GM19452 (cell line): ENCODE measurements around the gene ATP7A.
A peak's percentile ranks its signal among the peaks of the same experiment; 100 is the strongest.
"Not testable (repeated sequence)": the region's sequence is repeated elsewhere in the genome, so short reads cannot be mapped to it uniquely, and the experiment has no call there.

ENCODE experiments used
- ATAC-seq: cut with Tn5 transposase; IDR thresholded peaks from one replicate; pipeline ENCODE4 v1.9.1; 2021; ENCODE audit not compliant: unreplicated experiment

The ATP7A gene

DNA sequence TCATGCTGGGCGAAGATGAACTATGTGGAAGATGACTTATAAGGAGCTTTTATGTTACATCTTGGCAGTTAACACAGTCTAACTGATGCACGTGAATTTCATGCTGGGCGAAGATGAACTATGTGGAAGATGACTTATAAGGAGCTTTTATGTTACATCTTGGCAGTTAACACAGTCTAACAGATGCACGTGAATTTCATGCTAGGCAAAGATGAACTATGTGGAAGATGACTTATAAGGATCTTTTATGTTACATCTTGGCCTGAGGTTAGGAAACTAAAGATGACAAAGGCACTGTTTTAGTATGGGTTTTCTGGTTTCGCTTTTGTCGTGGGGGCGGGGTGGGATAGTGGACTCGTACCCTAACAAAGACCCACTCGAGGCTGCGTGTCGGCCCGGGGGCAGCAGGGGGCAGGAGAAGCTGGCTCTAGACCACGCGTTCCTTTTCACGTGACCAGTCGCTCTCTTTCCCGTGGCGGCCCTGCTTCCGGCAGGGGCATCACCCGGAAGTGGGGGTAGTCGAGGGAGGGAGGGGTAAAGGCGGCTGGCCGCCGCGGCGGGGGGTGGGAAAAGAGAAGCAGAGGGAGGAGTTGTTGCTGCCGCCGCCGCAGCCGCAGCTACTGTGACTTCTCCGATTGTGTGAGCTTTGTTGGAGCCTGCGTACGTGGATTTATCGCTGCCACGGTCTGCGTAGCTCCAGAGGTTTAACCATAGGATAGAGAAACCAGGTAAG, at the start of gene ATP7A:
TSS of gene ATP7A (plus strand) at position 586 of the 733 bp plus-strand sequence. CDS start 60,949 bp downstream, outside the sequence.
- peak; percentile 98 for ATAC-seq

DNA sequence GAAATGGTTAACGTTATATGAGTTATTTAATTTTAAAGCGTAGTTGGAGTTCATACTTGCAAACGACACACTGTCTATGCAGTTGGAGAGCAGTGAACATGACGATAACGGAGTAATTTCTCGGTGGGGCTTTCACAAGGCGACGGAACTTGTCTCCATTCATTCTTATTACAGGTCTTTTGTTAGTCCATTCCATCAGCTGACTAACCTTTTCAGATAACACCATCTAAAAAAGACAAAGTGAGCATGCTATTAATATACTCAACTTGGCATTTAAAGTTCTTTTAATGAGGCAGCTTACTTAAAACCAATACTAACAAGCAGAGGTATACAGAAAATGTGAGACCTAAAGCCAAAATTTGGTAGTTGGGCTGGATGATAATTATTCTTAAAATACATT, 35.1 kb upstream of the ATP7A start:
- no peak for ATAC-seq

DNA sequence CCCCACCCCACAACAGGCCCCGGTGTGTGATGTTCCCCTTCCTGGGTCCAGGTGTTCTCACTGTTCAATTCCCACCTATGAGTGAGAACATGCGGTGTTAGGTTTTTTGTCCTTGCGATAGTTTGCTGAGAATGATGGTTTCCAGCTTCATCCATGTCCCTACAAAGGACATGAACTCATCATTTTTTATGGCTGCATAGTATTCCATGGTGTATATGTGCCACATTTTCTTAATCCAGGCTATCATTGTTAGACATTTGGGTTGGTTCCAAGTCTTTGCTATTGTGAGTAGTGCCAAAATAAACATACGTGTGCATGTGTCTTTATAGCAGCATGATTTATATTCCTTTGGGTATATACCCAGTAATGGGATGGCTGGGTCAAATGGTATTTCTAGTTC, 29.1 kb upstream of the ATP7A start:
- not testable (repeated sequence) for ATAC-seq

DNA sequence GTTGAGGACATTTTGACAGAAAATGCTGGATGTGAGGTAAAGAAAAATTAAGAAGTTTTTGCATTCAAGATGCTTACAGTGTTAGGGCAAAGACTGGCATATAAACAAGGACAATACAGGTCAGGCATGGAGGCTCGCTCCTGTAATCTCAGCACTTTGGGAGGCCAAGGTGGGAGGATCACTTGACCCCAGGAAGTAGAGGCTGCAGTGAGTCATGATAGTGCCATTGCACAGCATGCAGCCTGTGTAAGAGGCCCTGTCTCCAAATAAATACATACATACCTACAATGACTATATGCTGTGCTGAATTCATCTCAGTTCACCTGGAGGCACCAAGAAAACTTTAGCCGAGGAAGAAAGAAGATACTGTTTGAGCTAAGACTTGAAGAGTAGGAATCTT, 17.6 kb upstream of the ATP7A start:
- no peak for ATAC-seq

DNA sequence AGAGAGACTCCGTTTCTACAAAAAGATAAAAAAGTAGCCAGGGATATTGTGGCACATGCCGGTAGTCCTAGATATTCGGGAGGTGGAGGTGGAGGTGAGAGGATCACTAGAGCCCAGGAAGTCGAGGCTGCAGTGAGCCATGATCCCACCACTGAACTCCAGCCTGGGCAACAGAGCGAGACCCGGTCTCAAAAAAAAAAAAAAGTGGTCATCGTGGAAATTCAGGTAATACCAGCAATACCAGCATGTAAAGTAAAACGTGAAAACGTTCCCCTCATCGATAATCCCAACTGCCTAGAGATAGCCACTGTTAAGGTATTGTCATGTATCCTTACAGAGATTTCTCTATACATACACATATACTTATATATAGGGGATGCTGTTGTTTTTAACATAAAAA, 16.8 kb upstream of the ATP7A start:
- no peak for ATAC-seq

DNA sequence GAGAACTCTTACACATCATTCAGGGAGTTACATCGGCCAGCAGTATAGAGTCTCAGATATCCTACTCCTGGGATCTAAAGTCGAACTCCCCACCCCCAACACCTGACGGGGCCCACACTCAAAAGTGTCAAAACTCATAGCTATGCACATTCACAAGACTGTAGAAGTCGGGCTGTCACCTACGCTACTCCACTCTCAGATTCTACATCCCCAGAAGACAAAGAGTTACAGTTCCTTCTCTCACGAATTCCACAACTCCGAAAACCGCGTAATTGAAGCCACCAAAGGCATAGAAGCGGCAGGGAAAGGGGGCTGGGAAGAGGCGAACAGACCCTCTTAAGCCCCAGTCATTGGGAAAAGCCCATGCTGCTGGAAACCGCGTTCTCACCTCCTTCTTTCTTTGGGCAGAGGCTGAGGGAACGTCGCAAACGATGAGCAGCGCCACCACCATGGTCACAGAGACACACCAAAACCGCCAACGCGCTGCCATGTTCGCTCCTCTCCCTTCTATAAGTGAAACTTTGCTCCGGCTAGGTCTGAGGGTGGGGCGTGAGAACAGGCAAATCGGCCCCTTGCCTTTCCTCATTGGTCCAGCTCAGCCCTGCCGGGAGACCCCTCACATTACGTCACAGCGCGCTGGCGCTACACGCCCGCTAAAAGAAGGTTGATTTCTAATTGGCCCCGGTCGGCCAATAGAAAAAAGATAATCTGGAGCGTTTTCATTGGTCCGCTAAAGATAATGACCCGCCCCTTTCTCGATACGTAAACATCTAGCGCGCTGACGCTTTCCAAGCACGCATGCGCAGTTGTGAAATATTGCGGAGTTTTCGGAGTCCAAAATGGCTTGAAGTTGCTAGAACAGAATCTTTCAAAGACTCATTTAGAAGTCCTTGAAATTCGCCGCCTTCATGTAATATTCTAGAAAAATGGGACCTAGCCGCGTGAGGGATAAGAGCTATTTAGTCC, 15.3 kb upstream of the ATP7A start, which contains the start of gene MAGT1:
TSS of gene MAGT1 (minus strand) at position 515 of the 966 bp plus-strand sequence. CDS start at position 490, 25 bp downstream.
- ATAC-seq, result peak; percentile 91

DNA sequence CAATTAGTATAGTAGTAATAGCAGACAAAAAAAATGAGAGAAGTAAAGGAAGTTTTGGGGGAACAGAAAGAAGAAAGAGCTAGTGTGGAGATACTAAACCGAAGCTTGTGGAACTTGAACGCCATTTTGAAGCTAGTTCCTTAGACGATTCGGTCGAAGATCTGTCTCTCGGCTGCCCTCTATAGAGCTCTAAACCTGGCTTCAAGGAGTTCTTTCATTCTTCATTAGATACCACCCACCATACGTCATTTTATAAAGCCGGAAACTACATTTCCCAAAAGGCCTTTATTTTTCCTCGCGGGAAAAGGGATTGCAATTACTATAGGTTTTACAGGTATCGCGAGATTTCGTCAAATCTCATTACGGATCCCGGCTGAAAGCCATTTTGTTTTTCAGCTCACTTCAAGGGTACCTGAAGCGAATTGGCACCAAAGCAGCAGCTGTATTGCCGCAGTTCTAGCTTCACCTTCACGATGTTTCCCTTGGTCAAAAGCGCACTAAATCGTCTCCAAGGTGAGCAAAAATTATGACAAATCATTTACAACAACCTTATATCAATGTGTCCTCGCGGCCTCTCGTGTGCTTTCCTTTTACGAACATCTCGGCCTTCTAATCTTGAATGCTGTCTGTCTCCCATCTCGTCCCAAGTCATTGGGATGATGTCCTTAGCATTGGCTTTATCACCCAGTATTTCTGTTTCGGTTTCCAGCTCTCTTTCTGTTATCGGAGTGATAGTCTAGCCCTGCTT, 11.2 kb upstream of the ATP7A start, which contains the start of gene COX7B:
TSS of gene COX7B (plus strand) at position 388 of the 748 bp plus-strand sequence. CDS start at position 474, 86 bp downstream.
- ATAC-seq, result peak; percentile 63

DNA sequence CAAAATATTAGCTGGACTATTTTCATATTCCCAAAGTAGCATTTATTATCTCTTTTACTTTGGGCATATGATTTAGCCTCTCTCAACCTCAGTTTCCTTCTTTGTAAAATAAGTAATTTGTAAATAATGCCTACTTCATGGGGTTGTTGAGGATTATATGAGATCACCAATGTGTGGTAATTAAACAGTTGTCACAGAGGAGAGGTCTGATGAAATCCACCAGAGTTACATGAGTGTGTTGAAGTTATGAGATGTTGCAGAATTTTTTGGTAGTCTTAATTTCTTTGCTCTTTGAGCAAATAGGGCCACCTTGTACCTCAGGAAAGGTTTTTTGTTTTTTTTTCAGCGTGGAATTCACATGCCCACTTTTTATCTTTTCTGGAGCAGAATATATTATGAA, 9.8 kb upstream of the ATP7A start:
- no peak for ATAC-seq

DNA sequence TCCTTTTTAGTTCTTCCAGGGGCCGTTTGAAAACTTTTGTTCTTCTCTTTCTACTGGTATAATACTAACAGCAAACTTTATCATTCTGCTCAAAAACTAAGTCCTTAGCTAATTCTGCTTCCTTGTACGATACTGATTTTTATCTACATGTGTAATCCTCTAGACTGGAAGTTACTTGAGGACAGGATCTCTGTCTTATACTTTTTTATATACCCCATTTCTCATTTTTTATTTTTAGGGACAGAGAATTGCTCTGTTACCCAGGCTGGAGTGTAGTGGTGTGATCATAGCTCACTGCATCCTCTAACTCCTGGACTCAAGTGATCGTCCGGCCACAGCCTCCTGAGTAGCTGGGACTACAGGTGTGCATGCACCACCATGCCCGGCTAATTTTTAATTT, 9.0 kb upstream of the ATP7A start:
- ATAC-seq, result no peak

DNA sequence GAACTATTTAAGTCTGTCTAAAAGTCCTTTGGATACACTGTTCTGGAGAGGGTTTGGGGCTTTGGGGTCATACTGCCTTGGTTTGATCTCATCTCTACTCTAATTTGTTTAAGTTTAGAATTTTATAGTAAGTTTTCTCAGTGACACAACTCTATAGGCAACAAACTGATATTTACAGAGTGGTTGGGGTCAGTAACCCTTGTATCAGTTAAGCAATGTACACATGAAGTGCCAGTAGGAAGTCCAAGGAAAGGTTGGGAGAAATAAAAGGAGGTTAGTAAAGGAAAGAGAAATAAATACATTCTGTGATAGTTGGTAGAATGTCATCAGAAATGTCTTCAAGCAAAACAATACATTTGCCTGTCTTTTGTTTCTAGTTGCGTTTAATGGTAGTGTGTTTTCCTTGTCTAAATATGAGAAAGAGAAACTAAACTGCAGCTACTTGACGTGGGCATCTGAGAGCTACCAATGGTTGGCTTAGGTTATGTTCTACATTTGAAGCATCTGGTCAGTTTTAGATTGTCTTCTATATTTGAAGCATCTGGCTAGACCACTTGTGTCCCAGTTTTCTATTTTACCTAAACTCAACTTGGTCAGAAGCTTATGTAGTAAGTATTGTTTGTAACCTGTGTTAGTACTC, 6.9 kb downstream of the ATP7A start:
- no peak for ATAC-seq

DNA sequence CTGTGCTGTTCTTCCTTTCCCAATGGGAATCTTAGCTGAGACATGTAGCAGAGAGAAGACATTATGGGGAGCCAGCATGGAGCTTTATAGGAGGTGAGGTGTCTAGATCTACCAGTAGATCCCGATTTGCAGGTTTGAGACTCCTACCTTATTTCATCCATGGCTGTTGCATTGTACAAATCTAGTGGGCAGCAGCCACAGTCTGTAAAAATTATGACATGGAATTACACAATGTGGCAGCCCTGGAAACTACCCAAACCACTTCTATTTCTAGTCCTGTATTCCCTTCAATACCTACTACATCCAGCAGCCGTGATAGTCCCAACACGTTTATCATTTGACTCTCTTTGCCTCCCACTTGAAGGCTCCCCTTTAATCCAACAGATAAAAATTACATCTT, 8.1 kb downstream of the ATP7A start:
- ATAC-seq, result no peak

DNA sequence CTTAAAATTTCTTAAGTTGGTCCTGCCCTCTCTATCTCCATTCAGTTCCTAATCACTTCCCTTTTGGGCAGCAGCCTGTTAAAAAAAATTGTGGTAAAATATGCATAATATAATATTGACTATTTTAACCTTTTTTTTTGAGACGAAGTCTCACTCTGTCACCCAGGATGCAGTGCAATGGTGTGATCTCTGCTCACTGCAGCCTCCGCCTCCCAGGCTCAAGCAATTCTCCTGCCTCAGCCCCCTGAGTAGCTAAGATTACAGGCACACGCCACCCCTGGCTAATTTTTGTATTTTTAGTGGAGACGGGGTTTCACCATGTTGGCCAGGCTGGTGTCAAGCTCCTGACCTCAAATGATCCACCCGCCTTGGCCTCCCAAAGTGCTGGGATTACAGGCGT, 8.9 kb downstream of the ATP7A start:
- ATAC-seq, result not testable (repeated sequence)

DNA sequence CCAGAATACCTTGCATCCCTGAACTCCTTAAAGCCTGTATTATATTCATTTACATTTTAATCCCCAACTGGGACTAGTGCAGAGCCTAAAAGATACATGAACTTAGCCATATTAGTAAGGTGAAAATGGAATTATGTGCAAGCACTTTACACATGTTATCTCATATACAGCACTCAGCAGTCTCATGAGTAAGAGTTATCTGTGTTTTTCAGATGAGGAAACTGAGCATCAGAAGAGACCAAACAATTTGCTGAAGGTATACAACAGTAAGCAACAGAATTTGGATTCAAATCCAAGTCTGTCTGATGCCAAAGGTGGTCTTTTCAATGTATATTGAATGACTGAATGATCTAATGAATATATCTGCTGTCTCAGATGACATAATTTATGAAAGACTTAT, 12.3 kb downstream of the ATP7A start:
- no peak for ATAC-seq

DNA sequence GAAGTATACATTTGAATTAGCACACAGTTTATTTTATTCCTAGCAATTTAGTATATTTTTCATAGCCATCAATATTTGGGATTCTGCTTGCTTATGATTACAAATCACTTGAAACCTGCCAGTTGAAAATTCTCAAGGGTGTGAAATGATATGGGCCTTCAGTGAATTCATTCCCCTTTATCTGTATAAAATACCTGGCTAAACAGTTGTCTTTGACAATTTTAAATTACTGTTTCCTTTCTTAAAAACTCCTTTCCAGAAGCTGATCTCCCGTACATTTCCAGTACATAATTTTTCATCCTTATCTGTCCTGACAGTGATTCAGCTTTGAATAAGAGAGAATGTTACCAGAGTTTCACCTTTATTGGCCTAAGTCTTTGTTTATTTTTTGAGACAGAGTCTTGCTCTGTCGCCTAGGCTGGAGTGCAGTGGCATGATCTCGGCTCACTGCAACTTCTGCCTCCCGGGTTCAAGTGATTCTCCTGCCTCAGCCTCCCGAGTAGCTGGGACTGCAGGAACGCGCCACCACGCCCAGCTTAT, 13.9 kb downstream of the ATP7A start:
- no peak for ATAC-seq

DNA sequence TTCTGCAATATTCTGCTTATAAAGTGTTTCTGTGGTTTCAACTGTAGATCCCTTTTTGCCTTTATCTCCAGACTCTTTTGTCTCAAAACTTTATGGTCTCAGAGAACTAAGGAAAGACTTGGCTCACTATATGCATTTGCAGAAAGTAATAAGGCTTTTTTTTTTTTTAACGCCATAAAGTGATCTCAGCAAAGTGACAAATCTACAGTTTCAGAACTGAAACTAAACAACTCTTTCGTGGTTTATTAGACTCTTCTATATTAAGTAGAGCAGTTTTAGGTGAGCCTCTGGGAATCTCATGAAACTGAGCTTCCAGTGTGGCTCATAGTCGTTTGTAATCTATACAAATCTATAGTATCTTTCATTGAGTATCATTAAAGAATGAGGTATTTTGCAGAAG, 15.3 kb downstream of the ATP7A start:
- ATAC-seq, result no peak

DNA sequence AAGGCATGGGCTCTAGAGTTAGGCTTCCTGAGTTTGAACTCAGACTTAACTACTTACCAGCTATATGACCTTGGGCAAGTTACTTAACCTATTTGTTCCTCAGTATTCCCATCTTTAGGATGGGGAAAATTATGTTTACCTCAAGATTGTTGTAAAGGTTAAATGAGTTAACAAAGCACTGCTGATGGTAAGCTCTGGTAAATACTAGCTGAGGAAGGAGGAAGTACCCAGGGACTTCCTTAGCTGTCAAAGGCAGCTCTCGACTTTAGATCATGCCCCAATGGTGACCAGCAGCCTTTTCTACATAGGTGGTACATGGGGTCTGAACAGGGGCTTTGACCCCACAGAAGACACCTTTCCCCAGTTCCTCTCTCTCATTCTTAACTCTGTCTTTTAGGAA, 20.1 kb downstream of the ATP7A start:
- no peak for ATAC-seq

DNA sequence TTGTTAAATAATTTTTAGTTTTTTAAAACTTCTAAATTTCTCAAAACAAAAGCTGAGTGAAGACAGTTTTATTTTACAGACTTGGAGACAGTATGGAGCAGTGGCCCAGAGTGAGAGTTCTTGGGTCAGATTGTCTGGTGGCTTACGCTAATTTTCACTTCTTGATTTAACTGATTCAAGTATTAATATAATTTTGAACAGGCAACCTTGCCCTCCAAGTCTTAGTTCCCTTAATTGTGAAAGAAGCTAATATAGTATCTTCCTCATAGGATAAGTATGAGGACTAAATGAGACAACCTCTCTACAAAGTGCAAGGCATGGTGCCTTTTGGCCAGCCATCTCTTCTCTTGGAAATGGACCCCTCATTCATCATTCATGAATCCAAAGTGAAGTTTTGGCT, 25.4 kb downstream of the ATP7A start:
- ATAC-seq, result no peak

DNA sequence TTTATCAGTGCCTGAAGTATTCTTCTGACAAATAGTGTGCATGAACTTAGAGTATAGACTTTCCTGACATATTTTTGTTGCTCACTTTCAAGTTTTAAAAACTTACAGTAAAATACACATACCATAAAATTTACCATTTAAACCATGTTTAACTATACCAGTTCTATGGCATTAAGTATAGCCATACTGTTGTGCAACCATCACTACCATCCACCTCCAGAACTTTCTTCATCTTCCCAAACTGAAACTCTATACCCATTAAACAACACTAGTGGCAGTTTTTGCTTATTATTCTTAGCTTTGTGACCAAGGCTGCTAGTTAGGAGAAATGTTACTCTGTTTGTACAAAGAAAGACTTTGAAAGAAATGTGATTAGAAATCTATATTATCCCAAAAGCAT, 25.8 kb downstream of the ATP7A start:
- no peak for ATAC-seq

DNA sequence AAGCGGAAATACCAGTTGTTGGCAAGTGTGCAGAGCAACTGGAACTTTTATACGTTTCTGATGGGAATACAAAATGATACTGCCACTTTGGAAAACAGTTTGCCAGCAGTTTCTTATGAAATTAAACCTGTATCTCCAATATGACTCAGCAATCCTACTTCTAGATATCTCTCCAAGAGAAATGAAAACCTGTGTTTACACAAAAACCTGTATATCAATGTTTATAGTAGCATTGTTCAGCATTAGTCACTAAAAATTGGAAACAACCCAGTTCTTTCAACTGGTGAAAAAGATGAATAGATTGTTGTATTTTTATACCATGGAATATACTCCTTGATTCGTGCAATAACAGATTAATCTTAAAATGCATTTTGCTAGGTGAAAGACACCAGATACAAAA, 26.8 kb downstream of the ATP7A start:
- no peak for ATAC-seq

DNA sequence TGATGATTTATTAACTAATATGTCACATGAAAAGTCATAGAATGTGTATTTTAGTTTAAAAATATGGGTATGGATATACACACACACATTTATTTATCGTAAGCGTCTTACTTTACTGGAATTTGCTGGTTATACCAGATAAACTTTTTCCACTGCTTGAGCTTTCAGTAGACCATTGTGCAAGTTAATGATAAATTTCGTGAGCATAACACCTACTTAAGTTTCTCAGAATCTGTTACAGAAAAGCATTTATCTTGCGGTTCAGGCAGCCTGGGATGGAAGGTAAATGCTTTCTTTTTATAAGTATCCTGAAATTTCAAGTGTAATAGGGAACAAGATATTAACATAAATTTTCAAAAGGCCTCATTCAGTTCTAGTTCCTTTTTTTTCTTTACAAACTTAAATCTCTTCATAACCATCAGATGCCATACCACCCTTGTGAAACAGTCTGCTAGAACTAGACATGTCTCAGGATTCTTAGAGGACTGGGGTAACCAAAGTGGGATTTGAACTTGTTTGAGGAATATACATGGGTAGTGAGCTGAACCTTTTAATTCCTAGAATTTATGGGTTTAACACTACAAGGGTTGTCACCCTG, 27.7 kb downstream of the ATP7A start:
- ATAC-seq, result no peak
